AG09309 (cell line): ENCODE measurements around the gene ARFRP1.

Experiments used
- DNase-seq: peaks from one replicate; pipeline ENCODE4 v3.0.0-alpha.2; 2010; ENCODE audit warnings: low read depth
- H3K4me3 ChIP-seq: 2 replicates; pipeline ENCODE4 v1.5.1; 2011; ENCODE audit warnings: mild to moderate bottlenecking, low read depth, low read length, moderate library complexity; ENCODE audit not compliant: control insufficient read depth
- TF ChIP-seq, protein P1 (sequence below): IDR thresholded peaks from 2 replicates; pipeline ENCODE4 v1.5.1; 2011; ENCODE audit warnings: mild to moderate bottlenecking, low read depth, low read length, inconsistent platforms; ENCODE audit not compliant: insufficient read depth, control insufficient read depth; ENCODE audit errors: missing control alignments

ARFRP1 gene

DNA sequence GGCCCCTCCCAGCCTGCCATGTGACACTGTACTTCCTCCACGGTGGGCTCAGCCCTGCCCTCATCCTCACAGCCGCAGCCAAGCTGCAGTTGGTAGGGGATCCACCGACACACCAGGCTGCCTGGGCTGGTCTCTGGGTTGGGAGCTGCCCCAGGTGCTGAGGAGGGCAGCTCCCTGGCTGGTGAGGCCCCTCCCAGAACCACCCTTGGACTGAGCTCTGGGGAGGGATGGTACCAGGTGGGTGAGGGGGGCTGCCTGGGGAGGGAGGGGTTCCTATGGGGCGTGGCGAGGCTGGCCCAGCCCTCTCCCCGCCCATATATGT, 11.5 kb downstream of the ARFRP1 start:
- no peak overlapping the region for H3K4me3 ChIP-seq
- no peak for DNase-seq
- TF ChIP-seq, protein P1, sequence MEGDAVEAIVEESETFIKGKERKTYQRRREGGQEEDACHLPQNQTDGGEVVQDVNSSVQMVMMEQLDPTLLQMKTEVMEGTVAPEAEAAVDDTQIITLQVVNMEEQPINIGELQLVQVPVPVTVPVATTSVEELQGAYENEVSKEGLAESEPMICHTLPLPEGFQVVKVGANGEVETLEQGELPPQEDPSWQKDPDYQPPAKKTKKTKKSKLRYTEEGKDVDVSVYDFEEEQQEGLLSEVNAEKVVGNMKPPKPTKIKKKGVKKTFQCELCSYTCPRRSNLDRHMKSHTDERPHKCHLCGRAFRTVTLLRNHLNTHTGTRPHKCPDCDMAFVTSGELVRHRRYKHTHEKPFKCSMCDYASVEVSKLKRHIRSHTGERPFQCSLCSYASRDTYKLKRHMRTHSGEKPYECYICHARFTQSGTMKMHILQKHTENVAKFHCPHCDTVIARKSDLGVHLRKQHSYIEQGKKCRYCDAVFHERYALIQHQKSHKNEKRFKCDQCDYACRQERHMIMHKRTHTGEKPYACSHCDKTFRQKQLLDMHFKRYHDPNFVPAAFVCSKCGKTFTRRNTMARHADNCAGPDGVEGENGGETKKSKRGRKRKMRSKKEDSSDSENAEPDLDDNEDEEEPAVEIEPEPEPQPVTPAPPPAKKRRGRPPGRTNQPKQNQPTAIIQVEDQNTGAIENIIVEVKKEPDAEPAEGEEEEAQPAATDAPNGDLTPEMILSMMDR: no peak

DNA sequence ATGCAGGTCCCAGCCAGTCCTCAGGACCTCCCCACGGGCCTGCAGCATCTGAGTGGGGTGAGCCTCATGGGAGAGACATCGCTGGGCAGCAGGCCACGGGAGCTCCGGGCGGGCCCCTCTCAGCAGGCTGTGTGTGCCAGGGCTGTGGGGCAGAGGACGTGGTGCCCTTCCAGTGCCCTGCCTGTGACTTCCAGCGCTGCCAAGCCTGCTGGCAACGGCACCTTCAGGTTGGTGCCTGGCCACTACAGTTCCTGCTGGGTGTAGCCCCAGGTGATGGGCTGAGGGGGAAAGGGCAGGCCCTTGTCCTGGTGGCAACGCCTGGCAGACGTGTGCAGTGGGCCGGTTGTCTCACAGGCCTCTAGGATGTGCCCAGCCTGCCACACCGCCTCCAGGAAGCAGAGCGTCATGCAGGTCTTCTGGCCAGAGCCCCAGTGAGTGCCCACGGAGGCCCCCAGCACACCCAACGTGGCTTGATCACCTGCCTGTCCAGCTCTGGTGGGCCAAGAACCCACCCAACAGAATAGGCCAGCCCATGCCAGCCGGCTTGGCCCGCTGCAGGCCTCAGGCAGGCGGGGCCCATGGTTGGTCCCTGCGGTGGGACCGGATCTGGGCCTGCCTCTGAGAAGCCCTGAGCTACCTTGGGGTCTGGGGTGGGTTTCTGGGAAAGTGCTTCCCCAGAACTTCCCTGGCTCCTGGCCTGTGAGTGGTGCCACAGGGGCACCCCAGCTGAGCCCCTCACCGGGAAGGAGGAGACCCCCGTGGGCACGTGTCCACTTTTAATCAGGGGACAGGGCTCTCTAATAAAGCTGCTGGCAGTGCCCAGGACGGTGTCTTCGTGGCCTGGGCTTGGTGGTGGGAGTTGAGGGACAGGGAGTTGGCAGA, 12.1 kb downstream of the ARFRP1 start:
- H3K4me3 ChIP-seq: no peak overlapping the region
- no peak for DNase-seq
- TF ChIP-seq, protein P1: no peak

DNA sequence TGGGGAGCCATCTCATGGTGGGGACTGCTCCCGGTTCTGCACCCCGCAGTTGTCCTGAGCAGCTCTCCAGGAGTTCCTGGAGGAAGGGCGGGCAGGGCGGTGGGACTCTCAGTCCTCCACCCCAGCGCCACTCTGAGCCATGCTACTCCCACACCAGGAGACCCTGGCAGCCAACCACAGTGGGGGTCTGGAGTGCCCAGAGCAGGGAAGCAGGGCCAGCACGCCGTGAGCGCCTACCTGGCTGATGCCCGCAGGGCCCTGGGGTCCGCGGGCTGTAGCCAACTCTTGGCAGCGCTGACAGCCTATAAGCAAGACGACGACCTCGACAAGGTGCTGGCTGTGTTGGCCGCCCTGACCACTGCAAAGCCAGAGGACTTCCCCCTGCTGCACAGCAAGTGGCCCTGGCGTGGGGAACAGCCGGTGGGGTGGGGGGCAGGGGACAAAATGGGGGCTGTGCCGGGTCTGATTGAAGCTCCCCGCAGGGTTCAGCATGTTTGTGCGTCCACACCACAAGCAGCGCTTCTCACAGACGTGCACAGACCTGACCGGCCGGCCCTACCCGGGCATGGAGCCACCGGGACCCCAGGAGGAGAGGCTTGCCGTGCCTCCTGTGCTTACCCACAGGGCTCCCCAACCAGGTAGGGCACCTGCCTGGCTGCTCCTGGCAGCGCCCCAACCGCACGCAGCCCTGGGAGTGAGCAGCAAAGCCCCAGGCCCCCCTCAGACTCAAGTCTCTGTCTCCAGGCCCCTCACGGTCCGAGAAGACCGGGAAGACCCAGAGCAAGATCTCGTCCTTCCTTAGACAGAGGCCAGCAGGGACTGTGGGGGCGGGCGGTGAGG, 13.0 kb downstream of the ARFRP1 start:
- DNase-seq: no peak
- TF ChIP-seq, protein P1: no peak
- H3K4me3 ChIP-seq: no peak overlapping the region

DNA sequence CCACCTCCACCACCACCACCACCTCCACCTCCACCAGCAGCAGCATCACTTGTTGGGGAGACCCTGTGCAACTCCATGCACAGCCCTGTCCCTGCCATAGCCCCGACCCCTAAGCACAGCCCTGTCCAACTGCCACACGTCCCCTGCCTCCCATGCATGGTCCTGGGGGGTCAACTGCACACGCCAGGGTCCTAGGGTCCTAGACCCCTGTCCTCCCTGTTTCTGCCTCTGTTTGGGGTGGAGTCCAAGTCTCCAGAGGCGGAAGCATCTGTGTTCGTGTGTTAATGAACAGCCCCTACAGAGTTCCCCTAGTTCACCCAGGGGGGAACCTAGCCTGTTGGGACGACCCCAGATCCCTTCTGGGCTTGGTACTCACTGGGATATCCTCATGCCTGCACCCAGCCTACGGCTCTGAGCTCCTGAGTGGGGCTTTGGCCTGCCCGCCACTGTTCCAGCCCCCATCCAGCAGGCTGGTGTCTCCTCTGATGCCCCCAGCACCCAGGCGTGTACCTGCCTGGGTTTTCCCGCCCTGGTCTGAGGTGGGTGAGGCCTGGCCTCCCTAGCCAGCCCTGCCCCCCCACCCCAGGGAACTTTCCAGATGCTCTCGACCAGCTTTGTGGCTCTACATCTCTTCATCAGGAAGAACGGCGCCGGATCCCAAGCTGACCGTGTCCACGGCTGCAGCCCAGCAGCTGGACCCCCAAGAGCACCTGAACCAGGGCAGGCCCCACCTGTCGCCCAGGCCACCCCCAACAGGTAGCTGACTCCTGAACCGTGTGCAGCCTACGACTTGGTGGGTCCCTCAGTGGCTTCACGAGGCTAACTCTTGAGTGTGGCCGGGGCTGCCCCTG, 13.8 kb downstream of the ARFRP1 start:
- TF ChIP-seq, protein P1: no peak
- no peak overlapping the region for H3K4me3 ChIP-seq
- DNase-seq: no peak

DNA sequence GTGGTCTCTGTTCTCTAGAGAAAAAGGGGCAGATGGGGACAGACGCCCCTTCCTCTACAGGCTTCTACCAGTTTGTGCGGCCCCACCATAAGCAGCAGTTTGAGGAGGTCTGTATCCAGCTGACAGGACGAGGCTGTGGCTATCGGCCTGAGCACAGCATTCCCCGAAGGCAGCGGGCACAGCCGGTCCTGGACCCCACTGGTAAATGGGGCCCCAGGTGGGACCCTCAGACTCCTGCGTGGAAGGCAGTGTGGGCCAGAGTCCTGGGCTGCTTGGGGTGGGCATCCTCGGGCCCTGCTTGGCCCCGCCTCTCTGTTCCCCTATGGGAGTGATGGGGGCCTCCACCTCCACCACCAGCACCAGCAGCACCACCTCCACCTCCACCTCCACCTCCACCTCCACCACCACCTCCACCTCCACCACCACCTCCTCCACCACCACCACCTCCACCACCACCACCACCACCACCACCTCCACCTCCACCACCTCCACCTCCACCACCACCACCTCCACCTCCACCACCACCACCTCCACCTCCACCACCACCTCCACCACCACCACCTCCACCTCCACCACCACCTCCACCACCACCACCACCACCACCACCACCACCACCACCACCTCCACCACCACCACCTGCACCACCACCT, 14.6 kb downstream of the ARFRP1 start:
- no peak overlapping the region for H3K4me3 ChIP-seq
- TF ChIP-seq, protein P1: no peak
- no peak for DNase-seq
